ENCODE results near the gene PPP3CB. TPM values are rescaled to one million over a fixed set of nuclear protein-coding genes. Genes with fewer than 3 reads are reported as not detected.

Gene PPP3CB
- total RNA-seq, 1 donor from 2014 or later = 50.5 TPM

- no peak for DNase-seq (ENCODE audit: low spot score)
Observed at GRCh38 chr10:73485320-73485719, 10.5 kb downstream of the PPP3CB start.

GRCh38 chr10:73480158-73480557 is 15.7 kb downstream of the PPP3CB start:
- DNase-seq (ENCODE audit: low spot score) = no peak

GRCh38 chr10:73478636-73479035 is 17.2 kb downstream of the PPP3CB start:
- no peak for DNase-seq (ENCODE audit: low spot score)

- no peak for DNase-seq (ENCODE audit: low spot score)
Observed at GRCh38 chr10:73471226-73471625, 24.6 kb downstream of the PPP3CB start.

GRCh38 chr10:73469579-73469978 is 26.2 kb downstream of the PPP3CB start:
- DNase-seq (ENCODE audit: low spot score) = no peak

- no peak for DNase-seq (ENCODE audit: low spot score)
Observed at GRCh38 chr10:73467206-73467605, 28.6 kb downstream of the PPP3CB start.

GRCh38 chr10:73465978-73466726 is 29.7 kb downstream of the PPP3CB start:
- DNase-seq (ENCODE audit: low spot score) = no peak

GRCh38 chr10:73460897-73461296 is 34.9 kb downstream of the PPP3CB start:
- no peak for DNase-seq (ENCODE audit: low spot score)

GRCh38 chr10:73459683-73460314 is 36.0 kb downstream of the PPP3CB start:
- DNase-seq (ENCODE audit: low spot score) = no peak

GRCh38 chr10:73456187-73456890 is 39.5 kb downstream of the PPP3CB start:
- no peak for DNase-seq (ENCODE audit: low spot score)

- no peak for DNase-seq (ENCODE audit: low spot score)
Observed at GRCh38 chr10:73449113-73449512, 46.7 kb downstream of the PPP3CB start.

- no peak for DNase-seq (ENCODE audit: low spot score)
Observed at GRCh38 chr10:73448384-73448783, 47.4 kb downstream of the PPP3CB start.

GRCh38 chr10:73446926-73447325 is 48.9 kb downstream of the PPP3CB start:
- no peak for DNase-seq (ENCODE audit: low spot score)

- no peak for DNase-seq (ENCODE audit: low spot score)
Observed at GRCh38 chr10:73444457-73444856, 51.4 kb downstream of the PPP3CB start.

- no peak for DNase-seq (ENCODE audit: low spot score)
Observed at GRCh38 chr10:73439605-73440312, 56.1 kb downstream of the PPP3CB start.

- no peak for DNase-seq (ENCODE audit: low spot score)
Observed at GRCh38 chr10:73439055-73439454, 56.8 kb downstream of the PPP3CB start.

GRCh38 chr10:73433538-73433867 is 62.3 kb downstream of the PPP3CB start, which contains the start of gene MSS51:
Gene MSS51 (minus strand): TSS chr10:73433561. CDS start chr10:73428284, 5,277 bp downstream.
- DNase-seq (ENCODE audit: low spot score) = no peak

GRCh38 chr10:73432646-73433537 is 62.9 kb downstream of the PPP3CB start:
- no peak for DNase-seq (ENCODE audit: low spot score)

- no peak for DNase-seq (ENCODE audit: low spot score)
Observed at GRCh38 chr10:73426318-73426717, 69.5 kb downstream of the PPP3CB start.

GRCh38 chr10:73424478-73424877 is 71.3 kb downstream of the PPP3CB start:
- DNase-seq (ENCODE audit: low spot score) = no peak

- no peak for DNase-seq (ENCODE audit: low spot score)
Observed at GRCh38 chr10:73423309-73423708, 72.5 kb downstream of the PPP3CB start.

Data from mesenteric fat pad (tissue), 1 donor.